SU-DHL-6 (cell line): ENCODE data around the gene ALKBH6.

ENCODE experiments used
- EZH2phosphoT487 ChIP-seq: fragments of 200-600 bp; sonication (generic), shearing (Covaris generic); conservative IDR thresholded peaks from 2 replicates; pipeline ENCODE4 v1.6.1; 2018; ENCODE audit warnings: mild to moderate bottlenecking, antibody characterized with exemption, low read length, moderate library complexity, mixed read lengths
- TF ChIP-seq, protein P1 (sequence below): fragments of 200-600 bp; sonication (generic); IDR thresholded peaks from one replicate; pipeline ENCODE4 v1.5.1; 2017; ENCODE audit warnings: antibody characterized with exemption, mild to moderate bottlenecking, low read length, moderate library complexity; ENCODE audit not compliant: insufficient read depth, poor library complexity, severe bottlenecking

DNA sequence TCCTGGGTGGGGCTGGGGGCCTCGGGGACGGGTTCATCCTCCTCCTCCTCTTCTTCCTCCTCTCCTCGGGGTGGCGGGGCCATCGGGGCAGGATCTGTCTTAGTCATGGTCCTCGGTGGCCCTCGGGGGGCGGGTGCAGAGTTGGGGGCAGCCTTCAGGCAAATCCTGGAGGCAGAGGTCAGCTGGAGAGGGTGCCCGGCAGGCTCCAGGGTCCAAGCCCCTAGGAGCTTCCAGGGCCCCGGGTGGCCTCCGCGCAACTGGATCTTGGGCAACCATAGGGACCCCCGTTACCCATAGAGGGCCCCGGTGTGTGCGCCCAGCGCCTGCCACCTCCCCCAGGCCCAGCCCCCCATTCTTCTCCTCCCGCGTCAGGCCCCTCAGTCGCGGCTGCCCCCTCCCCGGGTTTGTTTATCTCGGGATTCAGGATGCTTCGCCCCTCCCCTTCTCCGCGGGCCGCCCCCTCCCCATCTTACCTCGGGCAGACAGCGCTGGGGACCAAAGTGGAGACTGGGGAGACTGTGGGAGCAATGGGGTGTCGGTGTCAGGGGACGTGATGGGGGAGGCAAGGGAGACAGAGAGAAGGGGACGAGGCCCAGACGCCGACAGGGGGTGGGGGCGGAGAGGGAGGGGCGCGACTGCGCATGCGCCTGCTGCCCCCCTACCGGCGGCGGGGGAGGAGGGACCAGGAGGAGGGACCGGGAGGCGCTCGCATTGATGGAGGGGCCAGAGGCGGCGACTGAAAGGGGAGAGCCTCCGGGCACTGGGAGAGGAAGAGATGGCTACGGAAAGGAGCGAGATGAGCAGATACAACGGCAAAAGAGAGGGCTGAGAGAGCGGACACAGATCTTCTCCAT is 18.5 kb upstream of the ALKBH6 start, which contains the start of gene CLIP3:
- TF ChIP-seq, protein P1, sequence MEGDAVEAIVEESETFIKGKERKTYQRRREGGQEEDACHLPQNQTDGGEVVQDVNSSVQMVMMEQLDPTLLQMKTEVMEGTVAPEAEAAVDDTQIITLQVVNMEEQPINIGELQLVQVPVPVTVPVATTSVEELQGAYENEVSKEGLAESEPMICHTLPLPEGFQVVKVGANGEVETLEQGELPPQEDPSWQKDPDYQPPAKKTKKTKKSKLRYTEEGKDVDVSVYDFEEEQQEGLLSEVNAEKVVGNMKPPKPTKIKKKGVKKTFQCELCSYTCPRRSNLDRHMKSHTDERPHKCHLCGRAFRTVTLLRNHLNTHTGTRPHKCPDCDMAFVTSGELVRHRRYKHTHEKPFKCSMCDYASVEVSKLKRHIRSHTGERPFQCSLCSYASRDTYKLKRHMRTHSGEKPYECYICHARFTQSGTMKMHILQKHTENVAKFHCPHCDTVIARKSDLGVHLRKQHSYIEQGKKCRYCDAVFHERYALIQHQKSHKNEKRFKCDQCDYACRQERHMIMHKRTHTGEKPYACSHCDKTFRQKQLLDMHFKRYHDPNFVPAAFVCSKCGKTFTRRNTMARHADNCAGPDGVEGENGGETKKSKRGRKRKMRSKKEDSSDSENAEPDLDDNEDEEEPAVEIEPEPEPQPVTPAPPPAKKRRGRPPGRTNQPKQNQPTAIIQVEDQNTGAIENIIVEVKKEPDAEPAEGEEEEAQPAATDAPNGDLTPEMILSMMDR, result no peak
- TF ChIP-seq EZH2phosphoT487, result no peak
